Renal cortical epithelial cell (primary cell): ENCODE measurements around the gene TUBA4A. TPM values are rescaled to one million over a fixed set of nuclear protein-coding genes. Genes with fewer than 3 reads are reported as not detected.

Experiments used
- DNase-seq: peaks from one replicate; pipeline ENCODE4 v3.0.0-alpha.2; 2011; ENCODE audit warnings: low read depth
- total RNA-seq: library from RNA; depleted of rRNA; stranded (reverse); fragments of >200 nt; gene quantifications from 2 replicates; pipeline ENCODE4 v1.2.3, GENCODE V29; 2014

TUBA4A gene
- total RNA-seq, 1 donor from 2014 or later = 70.9 TPM

DNA sequence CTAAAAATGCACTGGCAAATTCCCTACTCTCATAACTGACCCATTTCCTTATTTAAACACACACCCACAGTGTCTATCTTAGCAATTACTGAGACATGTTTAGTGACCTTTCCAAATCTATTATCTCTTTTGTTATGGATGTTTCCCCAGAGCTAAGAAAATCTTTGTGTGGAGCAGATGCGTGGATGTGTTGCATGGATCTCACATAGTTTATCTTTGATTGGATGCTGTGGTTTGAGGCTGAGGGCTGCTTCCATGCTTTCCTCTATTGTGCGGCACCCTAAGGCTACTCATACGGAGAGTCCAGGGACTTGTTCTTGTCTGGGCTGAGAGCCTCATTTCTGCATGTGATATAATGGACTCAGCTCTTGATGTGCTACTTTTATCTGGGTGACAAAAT is 19.4 kb downstream of the TUBA4A start:
- no peak for DNase-seq

- DNase-seq = peak; percentile 40
Observed at GRCh38 chr2:219230059-219230540, 23.6 kb downstream of the TUBA4A start.

DNA sequence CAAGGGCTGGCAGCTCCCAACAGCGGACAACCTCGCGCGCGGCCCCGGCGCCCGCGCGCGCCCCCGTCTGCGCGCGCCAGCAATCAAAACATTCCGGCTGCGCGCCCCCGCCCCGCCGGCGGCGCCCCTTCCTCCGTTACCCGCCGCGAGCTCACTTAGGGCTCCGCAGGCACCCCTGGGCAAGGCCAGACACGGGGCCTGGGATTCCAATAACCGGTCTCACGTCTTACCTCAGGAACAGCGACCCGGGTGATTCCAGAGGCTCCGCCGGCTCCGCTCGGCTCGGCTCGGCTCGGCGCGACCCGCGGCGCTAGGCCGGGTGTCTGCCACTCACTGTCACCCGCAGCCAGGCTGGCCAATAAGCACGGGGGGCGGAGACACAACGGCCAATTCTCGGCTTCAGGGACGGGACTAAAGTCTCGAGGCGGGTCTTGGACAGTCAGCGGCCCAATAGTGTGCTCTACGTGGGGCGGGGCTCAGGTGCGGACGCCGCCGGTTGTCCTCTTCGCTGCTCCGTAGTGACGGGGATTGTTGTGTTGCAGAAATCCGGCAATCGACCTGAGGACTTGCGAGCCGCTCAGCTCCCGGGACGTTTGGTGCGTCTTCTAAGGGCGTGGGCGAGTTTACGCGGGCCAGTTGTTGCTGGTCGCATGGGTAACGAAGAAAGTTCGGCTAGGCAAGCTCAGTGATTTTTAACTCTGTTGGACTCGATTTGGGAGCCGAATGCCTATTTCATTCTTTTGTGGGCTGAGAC is 24.2 kb downstream of the TUBA4A start, which contains the start of the genes ANKZF1 and ATG9A:
ANKZF1 (plus strand) TSS at position 502 of the 754 bp plus-strand sequence. CDS start 452 bp downstream, outside the sequence.
ATG9A (minus strand) TSS at position 332 of the 754 bp plus-strand sequence. CDS start 1,612 bp downstream, outside the sequence.
- peak; percentile 96 for DNase-seq

GRCh38 chr2:219228911-219229304 is 24.8 kb downstream of the TUBA4A start:
- DNase-seq = no peak

- no peak for DNase-seq
Observed at GRCh38 chr2:219228041-219228910, 25.4 kb downstream of the TUBA4A start.

- DNase-seq = no peak
Observed at GRCh38 chr2:219225350-219225749, 28.4 kb downstream of the TUBA4A start.

GRCh38 chr2:219223831-219224610 is 29.7 kb downstream of the TUBA4A start:
- no peak for DNase-seq

- DNase-seq = no peak
Observed at GRCh38 chr2:219221957-219222518, 31.7 kb downstream of the TUBA4A start.

GRCh38 chr2:219220652-219221402 is 32.9 kb downstream of the TUBA4A start:
- no peak for DNase-seq

- no peak for DNase-seq
Observed at GRCh38 chr2:219219784-219220532, 33.8 kb downstream of the TUBA4A start.

DNA sequence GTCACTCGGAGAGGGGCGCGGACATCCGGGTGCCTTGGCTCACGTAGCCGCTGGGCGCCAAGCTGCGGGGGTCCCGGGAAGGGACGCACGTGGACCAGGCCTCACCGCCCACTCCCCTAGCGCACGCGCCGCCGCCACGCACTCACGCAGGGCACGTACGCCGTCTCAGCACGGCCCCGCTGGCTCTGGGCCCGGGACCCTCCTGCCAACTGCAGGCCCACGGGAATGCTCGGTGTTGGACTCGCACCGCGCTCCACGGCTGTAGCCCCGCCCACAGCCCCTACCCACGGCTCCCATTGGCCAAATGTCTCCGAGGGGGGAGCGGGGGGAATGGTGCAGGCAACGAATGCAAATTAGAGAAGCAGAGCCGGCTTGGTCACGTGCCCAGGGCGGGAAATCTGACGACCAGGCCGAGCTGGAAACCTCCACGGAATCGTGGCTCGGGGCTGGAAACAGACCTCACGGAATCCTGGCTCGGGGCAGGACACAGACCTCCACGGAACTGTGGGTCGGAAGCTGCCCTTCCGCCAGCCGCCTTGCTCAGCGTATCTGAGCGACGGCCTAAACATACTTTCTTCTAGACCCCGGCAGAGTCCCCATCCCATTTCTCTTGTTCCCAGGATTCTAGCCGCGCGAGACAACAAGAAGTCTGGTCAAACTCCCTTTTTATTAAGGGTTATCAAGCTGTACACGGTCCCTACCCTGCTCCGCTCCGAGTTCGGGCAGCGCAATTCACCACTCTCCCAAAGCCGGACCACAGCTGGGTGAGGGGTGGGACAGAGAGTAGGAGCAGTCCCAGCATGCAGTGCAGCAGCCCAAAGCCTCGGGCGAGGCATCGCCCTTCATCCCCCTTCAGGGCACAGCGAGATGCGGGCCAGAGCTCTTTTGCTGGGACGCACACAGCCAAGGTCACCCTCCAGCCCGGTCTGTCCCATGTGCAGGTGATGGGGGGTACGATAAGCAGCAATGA is 34.7 kb downstream of the TUBA4A start, which contains the start of gene ABCB6:
ABCB6 (minus strand) TSS at position 227 of the 970 bp plus-strand sequence. CDS start 285 bp downstream, outside the sequence.
- peak; percentile 72 for DNase-seq

GRCh38 chr2:219218217-219218731 is 35.4 kb downstream of the TUBA4A start:
- peak; percentile 39 for DNase-seq

DNA sequence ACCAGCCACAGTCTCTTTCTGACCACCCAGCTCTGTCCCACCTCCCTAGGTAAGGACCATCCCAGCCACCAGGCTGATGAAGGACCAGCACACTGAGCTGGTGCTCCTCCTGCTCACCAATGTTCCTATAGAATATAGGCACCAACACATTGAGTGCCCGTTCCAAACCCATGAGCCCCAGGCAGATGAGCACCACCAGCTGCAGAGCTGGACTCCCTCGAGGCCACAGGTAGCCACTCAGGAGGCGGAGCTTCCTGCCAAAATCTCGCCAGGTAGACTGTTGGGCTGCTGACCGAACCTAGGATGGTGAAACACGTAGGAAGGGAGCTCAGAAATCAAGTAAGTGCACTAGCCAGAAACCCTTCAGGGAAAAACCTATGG is 37.2 kb downstream of the TUBA4A start:
- DNase-seq = no peak

DNA sequence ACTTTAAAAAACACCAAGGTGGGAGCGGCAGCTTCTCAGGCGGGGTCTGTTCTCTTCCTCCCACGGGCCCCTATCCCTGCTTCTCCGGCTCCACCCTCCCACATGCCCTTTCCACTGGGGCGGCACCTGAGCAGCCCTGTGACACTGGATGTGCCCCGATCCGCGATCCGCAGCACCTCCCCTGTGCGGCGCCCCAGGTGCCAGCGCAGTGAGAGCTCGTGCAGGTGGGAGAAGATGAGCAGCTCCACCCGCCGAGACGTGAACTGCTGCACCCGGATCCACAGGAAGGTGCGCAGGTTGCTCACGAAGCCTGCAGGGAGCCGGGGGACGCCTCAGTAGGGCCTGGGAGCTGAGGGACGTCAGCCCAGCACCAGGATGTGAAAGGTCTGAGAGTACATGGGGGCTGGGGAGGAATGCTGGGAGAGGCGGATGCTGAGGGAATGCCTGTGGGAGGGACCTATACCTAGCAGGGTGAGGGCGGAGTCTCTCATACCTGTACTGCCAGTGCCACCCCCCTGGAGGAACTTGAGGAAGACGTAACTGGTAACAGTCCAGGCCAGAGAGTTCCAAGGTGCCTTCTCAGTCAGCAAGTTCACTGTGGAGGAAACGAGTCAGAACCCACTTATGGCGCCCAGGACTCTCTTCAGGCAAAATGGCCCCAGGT is 37.7 kb downstream of the TUBA4A start:
- DNase-seq = no peak

DNA sequence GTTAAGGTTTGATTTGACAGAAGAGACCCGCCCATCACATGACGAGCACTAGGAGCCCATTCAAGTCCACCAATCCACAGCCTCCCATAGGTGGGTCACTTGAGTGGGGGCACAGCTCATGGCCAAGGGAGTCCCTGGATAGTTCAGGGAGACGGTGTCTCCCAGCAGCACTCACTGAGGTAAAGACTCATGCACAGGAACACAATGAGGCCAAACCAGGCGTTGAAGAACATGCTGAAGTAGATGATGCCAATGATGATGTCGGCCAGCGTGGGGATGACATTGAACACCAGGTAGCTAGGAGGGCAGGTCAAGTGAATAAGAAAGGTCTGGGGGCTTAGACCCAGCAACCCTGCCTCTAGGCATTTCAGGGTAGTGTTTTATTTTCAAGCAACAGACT is 38.9 kb downstream of the TUBA4A start:
- no peak for DNase-seq

DNA sequence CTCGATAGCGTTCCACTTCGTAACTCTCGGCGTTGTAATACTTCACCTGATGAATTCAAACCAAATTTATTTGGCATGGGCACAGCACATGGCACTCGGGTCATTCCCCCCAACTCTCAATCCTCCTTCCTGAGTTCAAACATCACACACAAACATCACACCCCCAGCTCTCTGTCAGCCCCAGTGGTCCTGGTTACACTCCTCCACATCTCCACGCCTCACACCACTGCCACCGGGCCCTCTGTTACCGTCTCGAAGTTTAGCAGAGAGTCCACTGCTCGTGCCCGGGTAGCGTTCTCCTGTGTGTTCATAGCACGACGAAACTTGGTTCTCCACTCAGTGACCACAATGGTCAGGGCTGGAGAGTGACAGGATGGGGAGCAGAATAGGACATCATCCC is 39.6 kb downstream of the TUBA4A start:
- no peak for DNase-seq

GRCh38 chr2:219213486-219214071 is 40.1 kb downstream of the TUBA4A start:
- no peak for DNase-seq
